SKM-1 treated with dmso at 0.1 percent for 144 hours (cell line): ENCODE measurements around the gene CST4.
"Not testable (repeated sequence)": the region's sequence is repeated elsewhere in the genome, so short reads cannot be mapped to it uniquely, and the experiment has no call there.

Source experiments
- DNase-seq: peaks from one replicate; lab custom pipeline; 2025; ENCODE audit not compliant: unreplicated experiment; lab: John Stamatoyannopoulos, UW

The CST4 gene

DNA sequence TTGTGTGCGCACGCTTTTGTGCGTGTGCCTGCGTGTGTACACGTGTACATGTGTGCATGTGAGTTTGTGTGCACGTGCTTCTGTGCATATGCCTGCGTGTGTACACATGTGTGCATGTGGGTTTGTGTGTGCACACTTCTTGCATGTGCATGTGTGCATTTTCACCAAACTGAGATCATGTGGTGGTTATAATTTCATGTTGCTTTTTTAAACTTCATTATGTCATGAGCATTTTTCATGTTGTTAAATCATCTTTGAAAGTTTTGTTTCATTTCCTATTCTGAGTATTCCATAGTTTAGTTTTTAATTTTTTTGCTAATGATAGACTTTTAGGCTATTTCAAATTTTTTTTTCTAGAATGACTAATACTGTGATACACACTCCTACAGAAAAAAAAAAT, 44.7 kb downstream of the CST4 start:
- DNase-seq, result no peak

GRCh38 chr20:23643659-23644058, 45.2 kb downstream of the CST4 start:
- DNase-seq, result peak; percentile 68

DNA sequence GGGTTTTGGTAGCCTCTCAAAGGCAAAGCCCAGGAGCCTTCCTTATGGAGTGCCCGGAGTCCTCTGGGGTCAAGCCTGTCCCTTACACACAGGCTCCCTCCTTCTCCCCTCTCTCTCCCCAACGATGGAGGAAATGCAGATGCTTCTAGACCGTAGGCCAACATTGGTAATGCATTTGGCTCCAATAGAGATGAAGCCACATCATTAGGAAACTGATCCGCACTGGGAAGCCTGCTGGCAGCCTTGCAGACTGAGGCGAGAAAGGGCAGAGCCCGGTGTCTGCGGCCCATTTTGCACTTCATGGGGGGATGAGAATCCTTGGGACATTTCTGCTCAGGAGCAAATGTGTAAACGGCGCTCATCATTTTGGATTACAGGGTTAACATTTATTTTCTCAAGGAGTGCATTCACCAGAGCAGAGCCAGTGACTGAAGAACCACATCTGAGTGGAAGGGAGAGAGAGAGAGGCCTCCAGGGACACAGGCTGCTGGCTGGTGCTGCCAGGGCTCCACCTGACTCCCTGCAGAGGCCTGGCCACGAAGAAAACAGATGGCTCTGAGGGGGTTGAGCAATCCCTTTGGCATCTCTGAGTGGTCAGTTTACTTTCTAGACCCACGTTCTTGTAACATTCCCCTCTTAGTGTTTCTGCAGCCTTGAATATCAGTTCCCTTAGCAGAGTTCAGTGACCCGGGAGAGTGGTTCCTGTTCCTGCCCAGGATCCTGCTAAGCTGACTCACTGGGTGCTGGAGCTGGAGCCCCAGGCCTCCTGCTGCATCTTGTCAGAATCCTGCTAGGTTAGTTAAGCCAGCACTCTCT, 46.7 kb downstream of the CST4 start:
- DNase-seq, result peak; percentile 24

DNA sequence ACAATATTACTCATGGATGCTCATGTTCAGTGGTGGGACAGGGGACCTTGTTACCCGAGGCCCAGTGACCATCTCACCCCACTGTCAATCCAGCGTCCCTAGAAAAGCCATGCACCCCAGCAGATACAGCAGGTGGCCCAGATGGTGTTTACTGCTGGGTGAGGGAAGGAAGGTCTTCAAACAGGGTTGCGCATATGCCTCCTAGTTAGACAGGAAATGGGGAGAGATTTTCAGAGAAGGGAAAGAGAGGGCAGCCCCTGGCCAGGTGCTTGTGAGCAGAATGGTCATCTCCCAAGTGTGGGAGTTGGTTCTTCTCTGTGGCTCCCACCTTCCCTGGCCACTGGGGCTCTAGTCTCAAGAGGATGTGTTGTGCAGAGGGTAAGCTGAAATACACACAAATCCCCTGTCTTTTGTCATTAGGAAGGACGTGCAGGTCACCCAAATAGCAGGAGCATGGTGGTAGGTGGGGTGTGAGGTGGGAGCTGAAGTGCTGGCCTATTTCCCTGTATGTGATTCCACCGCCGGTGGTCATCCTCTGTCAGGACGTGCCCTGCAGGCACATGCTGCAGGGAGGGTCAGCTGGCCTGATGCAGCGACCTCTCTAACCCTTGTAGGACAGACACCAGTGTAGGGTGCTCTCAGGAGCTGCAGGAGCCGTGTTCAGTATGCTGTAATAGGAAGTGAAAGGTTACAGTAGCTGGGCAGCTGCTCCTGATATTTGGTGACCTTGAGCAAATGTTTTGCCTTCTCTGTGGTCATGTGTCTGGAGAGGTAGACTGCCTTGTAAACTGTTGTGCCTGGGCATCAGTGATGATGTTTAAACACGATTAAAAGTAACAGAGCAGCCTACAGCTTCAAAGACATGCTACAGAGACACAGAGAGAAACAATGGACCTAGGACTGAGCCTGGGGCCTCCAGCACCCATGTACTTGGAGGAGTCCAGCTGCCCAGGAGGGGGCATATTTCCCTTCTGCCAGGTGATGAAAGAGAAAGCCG, 47.9 kb downstream of the CST4 start:
- no peak for DNase-seq

DNA sequence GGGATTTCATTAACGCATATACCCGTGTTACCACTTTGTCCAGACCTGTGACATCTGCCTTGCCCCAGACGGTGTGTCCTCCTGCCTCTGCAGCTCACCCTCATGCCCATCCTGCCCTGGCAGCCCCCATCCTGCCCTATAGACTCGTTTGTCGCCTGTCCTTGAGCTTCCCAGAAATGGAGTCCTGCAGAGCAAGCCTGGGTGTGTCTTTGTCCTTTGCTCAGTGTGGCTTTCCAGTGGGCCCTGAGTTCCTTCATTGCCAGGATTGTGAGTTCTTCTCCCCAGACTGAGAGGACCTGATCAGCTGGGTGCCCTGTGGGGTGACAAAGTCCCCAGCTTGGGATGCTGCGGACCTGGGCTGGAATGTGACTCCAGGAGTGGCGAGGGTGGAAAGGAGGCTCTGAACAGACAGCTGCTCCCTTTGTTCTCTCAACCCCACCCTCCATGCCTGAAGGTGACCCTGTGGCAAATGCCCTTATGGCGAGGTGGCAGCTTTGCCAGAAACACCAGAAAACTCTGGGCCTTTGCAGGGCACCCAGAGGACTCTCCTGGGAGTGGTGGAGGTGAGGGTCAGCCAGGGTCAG, 48.7 kb downstream of the CST4 start:
- no peak for DNase-seq

GRCh38 chr20:23639490-23639958, 49.3 kb downstream of the CST4 start:
- DNase-seq, result no peak

GRCh38 chr20:23638309-23638708, 50.5 kb downstream of the CST4 start:
- no peak for DNase-seq

DNA sequence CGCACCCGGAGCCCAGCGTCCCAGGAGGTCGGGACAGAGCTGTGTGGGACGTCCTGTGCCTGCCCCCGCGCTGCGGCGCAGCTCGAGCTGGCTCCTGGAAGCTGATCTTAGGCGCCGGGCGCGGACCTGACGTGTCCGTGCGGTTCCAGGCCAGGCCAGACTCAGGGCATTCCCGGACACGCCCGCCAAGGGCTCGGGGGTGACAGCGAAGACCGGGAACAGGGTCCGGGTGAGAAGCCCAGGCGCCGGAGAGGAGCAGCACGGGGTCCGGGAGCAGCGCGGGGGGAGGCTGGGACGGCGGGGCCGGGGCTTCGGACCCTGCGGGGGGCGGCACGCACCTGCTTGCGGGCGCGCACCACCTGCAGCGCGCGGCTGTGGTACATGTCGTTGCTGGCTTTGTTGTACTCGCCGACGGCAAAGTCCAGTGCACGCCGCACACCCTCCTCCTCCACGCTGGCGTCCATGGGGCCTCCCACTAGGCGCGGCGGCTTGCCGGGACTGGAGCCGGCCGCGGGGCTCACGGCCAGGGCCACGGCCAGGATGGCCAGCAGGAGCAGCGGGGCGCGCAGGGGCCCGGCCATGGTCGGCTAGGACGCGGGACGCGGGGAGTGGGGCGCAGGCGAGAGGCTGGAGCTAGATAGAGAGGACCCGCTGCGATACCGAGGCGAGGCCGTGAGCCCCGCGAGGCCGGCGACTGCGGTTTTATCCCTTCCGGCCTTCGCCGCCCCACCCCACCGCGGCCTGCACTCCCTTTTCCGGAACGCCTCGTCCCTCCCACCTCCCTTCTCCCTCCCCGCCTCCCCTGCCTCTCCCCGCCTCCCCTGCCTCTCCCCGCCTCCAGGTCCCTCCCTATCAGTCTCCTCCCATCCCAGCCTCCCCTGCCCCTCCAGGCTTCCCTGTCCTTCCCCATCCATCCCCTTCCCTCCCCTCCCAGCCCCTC, 51.3 kb downstream of the CST4 start, which contains the start of gene CST3:
CST3 (minus strand) TSS at position 674 of the 940 bp plus-strand sequence; CDS start at position 581, 93 bp downstream.
- DNase-seq, result peak; percentile 87

- DNase-seq, result no peak
Measured at GRCh38 chr20:23636908-23637281, 51.9 kb downstream of the CST4 start.

GRCh38 chr20:23636182-23636907, 52.5 kb downstream of the CST4 start:
- no peak for DNase-seq

DNA sequence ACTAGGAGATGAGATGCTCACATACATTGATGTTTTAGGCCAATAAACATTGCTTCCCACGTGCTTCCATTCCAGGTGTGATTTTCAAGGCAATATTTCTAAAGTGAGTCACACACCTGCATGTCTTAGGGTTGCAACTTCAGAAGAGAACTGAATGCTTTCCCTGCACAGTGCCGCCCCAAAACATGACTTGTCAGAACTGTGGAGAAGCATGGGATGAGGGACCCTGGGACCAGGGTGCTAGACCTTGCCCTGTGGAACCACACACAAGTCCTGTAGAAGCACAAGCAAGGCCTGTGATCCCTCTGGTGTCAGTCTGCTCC, 53.1 kb downstream of the CST4 start:
- DNase-seq, result not testable (repeated sequence)
